ENCODE results near the gene DACH1.

Gene DACH1

DNA sequence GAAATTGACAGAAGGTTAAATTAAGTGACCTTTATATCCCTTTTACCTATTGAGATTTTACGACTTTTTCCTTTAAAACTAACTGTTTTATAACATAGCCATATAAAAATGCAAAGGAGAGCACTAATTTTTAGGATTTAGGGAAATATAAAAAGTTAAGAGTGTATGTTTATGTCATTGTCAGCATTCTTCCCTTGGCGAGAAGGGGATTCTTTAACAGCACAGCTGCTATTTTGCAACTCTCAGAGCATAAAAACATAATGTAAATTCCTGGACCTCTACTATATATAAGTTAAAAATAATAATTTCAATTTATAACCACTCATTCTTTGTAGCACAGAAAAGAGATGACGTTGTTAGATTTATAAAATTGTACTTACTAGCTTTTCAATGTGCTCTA, 363.2 kb downstream of the DACH1 start:
- TF ChIP-seq, protein P1, sequence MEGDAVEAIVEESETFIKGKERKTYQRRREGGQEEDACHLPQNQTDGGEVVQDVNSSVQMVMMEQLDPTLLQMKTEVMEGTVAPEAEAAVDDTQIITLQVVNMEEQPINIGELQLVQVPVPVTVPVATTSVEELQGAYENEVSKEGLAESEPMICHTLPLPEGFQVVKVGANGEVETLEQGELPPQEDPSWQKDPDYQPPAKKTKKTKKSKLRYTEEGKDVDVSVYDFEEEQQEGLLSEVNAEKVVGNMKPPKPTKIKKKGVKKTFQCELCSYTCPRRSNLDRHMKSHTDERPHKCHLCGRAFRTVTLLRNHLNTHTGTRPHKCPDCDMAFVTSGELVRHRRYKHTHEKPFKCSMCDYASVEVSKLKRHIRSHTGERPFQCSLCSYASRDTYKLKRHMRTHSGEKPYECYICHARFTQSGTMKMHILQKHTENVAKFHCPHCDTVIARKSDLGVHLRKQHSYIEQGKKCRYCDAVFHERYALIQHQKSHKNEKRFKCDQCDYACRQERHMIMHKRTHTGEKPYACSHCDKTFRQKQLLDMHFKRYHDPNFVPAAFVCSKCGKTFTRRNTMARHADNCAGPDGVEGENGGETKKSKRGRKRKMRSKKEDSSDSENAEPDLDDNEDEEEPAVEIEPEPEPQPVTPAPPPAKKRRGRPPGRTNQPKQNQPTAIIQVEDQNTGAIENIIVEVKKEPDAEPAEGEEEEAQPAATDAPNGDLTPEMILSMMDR (IDR thresholded peaks at IDR 0.05; ENCODE audit: control insufficient read depth, extremely low read depth, insufficient read depth): no peak
- DNase-seq (ENCODE audit: low read depth): no peak
- no peak overlapping the region for H3K4me3 ChIP-seq (ENCODE audit: low read depth, low read length)

DNA sequence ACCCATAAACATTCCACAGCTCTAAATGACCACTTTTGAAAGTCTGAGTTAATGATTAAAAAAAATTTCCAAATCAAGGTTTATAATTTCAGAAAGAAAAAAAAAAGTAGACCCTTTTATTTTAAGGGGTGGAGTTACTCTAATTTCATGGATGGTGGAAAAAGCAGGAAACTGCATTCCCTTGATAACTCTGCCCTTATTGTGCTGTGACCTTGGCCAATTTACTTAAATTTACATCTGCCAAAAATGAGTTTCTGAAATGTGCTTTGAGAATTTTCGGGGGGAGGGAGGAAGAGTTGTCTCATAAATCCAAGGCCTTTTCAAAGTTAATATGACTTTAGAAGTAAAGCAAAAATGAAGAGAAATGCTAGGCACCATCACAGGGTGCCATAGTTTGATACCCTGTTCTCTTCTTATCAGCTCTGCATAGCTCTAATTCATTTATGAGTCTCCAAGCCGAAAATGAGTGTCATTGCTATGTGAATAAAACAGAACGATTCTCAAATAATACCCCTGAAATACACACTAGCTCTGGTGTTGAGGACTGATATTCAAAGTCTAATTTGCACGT, 367.0 kb downstream of the DACH1 start:
- TF ChIP-seq, protein P1 (IDR thresholded peaks at IDR 0.05; ENCODE audit: control insufficient read depth, extremely low read depth, insufficient read depth): no peak
- no peak overlapping the region for H3K4me3 ChIP-seq (ENCODE audit: low read depth, low read length)
- no peak for DNase-seq (ENCODE audit: low read depth)

DNA sequence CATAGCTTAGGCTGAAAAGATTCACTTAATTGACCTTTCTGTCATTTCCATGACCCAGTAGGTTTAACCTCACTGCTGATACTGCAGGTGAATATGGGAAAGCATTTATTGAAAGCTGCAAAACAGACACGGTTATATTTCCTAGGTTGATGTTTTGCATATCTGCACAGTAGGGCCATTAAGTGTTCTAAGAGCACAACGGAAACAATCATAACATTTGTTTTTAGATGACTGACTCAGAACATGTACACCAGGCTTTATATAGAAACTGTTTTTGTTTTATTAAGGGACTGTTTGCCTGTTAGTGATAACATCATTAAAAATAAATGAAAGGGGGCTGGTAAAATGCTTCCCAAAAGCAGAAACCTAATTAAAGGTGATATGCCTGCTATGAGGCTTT, 367.8 kb downstream of the DACH1 start:
- no peak overlapping the region for H3K4me3 ChIP-seq (ENCODE audit: low read depth, low read length)
- DNase-seq (ENCODE audit: low read depth): no peak
- TF ChIP-seq, protein P1 (IDR thresholded peaks at IDR 0.05; ENCODE audit: control insufficient read depth, extremely low read depth, insufficient read depth): no peak

DNA sequence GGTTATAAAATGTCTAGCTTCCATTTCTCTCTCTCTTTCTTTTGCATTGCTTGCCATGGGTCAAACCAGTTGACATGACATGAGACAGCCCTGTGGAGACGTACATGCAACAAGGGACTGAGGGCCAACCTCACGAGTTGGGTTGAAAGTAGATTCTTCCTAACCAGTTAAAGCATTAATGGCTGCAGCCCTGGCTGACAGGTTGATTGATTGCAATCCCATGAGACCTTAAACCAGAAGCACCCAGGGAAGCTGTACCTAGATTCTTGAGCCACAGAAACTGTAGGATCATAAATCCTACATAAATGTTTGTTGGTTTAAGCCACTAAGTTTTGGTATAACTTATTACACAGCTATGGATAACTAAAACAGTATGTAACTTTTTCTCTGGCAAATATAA, 373.8 kb downstream of the DACH1 start:
- TF ChIP-seq, protein P1 (IDR thresholded peaks at IDR 0.05; ENCODE audit: control insufficient read depth, extremely low read depth, insufficient read depth): no peak
- DNase-seq (ENCODE audit: low read depth): no peak
- H3K4me3 ChIP-seq (ENCODE audit: low read depth, low read length): no peak overlapping the region

DNA sequence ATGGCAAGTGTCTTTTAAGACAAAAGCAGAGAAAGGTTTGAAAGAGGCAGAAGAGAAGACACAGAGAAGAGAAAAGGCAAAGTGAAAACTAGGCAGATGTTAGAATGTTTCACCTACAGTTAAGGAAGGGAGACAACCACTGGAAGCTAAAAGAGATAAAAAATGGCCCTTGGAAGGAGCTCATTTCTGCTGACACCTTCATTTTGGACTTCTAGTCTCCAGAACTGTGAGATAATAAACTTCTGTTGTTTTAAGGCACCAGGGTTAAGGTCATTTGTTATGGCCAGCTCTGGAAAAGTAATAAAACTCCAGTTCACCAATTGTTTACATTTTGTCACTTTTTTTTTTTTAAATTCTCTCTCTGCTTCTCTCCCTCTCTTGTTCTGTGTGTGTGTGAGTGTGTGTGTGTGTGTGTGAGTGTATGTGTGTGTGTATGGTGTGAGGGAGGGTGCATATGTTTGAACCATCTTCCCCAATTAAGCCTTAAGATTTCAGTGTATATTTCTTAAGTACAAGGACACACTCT, 374.6 kb downstream of the DACH1 start:
- TF ChIP-seq, protein P1 (IDR thresholded peaks at IDR 0.05; ENCODE audit: control insufficient read depth, extremely low read depth, insufficient read depth): no peak
- H3K4me3 ChIP-seq (ENCODE audit: low read depth, low read length): no peak overlapping the region
- DNase-seq (ENCODE audit: low read depth): no peak

DNA sequence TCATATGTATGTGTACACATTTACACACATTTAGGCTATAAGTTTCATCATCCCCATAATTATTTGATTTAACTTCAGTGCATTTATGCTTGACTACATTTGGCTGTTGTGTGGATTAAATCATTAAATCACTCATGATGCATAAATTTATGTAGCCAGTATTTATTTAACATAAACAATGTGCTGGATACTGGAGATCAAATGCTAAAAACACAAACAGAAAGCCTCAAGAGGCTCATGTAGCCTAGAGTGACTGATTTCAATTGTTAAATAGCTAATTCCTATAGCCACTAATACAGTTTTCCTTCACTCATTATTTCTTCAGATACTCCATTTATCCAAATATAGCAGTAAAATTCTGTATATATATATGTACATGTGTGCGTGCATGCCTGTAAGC, 376.0 kb downstream of the DACH1 start:
- no peak for DNase-seq (ENCODE audit: low read depth)
- TF ChIP-seq, protein P1 (IDR thresholded peaks at IDR 0.05; ENCODE audit: control insufficient read depth, extremely low read depth, insufficient read depth): no peak

DNA sequence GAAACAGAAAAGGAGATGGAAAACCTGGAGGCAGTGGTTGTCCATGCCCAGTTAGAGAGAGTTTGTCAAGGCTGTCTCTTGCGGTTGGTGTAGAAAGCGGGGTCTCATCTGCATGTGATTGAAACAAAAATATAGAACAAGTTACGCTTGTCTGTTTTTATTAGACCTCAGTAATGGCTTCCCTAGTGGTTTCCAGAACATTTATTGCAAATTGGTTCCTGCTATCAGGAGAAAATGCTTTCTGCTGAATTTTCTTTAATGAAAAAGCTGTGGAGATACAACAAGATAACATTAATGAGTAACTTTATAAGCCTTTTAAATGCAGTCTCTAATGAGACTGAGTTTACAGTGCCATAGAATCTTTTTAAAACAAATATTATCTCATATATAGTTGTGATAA, 378.0 kb downstream of the DACH1 start:
- no peak for DNase-seq (ENCODE audit: low read depth)
- no peak overlapping the region for H3K4me3 ChIP-seq (ENCODE audit: low read depth, low read length)
- TF ChIP-seq, protein P1 (IDR thresholded peaks at IDR 0.05; ENCODE audit: control insufficient read depth, extremely low read depth, insufficient read depth): no peak

More for the DNA sequence above, 376.0 kb downstream of the DACH1 start:
- H3K4me3 ChIP-seq (ENCODE audit: low read depth, low read length): no peak overlapping the region
